PFSK-1 (cell line): ENCODE data around the gene METTL26.

Source experiments
- FOXP2 ChIP-seq: optimal IDR thresholded peaks from 2 replicates; pipeline ENCODE3; 2011; ENCODE audit warnings: borderline replicate concordance, control low read depth, inconsistent platforms; ENCODE audit not compliant: insufficient read depth; ENCODE audit errors: extremely low read length, extremely low read depth
- POLR2AphosphoS5 ChIP-seq: IDR thresholded peaks from 2 replicates; pipeline ENCODE4 v1.6.1; 2012; ENCODE audit warnings: low read depth, mild to moderate bottlenecking, control low read depth, low read length, moderate library complexity
- REST ChIP-seq, 2 experiments: IDR thresholded peaks; 2 replicates each; pipeline versions ENCODE4 v1.6.1 to v1.8.0; 2011 to 2012; ENCODE audit warnings: low read depth in 2 of 2, low read length in 2 of 2, control low read depth in 1 of 2, inconsistent platforms in 1 of 2, mild to moderate bottlenecking in 1 of 2, moderate library complexity in 1 of 2; ENCODE audit not compliant: insufficient read depth in 1 of 2
- SIN3A ChIP-seq: IDR thresholded peaks from 2 replicates; pipeline ENCODE4 v1.6.1; 2012; ENCODE audit warnings: mild to moderate bottlenecking, low read length, moderate library complexity, borderline replicate concordance; ENCODE audit not compliant: insufficient read depth
- TAF1 ChIP-seq: IDR thresholded peaks from 2 replicates; pipeline ENCODE4 v1.6.1; 2012; ENCODE audit warnings: low read length, control low read depth, borderline replicate concordance; ENCODE audit not compliant: insufficient read depth

The METTL26 gene

DNA sequence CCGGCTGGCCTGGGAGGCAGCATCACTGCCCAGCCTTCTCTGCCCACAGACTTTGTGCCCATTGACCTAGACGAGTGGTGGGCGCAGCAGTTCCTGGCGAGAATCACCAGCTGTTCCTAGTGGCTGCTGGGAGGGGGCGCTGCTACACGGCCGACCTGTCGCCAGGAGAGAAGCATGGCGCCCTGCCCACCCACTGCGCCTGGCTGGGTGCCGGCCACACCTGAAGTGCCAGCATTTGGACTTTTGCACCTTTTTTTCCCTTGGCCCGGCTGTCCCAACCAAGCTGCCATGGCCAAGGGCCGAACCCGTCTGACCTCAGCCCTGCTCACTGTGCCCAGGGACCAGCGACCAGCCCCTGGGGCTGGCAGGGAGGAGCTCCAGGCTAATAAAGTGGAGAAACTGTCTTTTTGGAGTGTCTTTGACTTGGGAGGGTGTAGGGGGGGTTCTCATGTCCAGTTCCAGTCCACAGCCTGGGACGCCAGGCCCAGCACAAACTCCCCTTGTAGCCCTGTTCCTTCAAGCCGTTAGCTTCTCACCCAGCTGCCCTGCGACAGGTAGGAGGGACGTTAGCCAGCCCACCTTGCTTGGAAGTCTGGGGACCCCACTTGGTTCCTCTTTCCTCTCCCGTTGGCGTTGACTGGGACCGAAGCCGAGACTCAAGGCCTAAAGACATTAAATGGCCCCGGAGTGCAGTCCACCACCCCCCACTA is 12.1 kb upstream of the METTL26 start:
- no peak for TF ChIP-seq FOXP2
- TF ChIP-seq POLR2AphosphoS5 = no peak
- TF ChIP-seq TAF1 = no peak
- TF ChIP-seq SIN3A = no peak
- TF ChIP-seq REST (IDR thresholded peaks at IDR 0.05; ENCODE audit: insufficient read depth in 1 of 2, low read depth in 2 of 2, low read length in 2 of 2) = no peak

- no peak for TF ChIP-seq FOXP2
- no peak for TF ChIP-seq TAF1
- no peak for TF ChIP-seq REST (IDR thresholded peaks at IDR 0.05; ENCODE audit: insufficient read depth in 1 of 2, low read depth in 2 of 2, low read length in 2 of 2)
- no peak for TF ChIP-seq POLR2AphosphoS5
- no peak for TF ChIP-seq SIN3A
Measured at GRCh38 chr16:647173-647902, 11.2 kb upstream of the METTL26 start.

GRCh38 chr16:646679-647172 is 10.6 kb upstream of the METTL26 start:
- TF ChIP-seq TAF1 (no peak), POLR2AphosphoS5 (no peak), SIN3A (no peak), REST (IDR thresholded peaks at IDR 0.05; ENCODE audit: insufficient read depth in 1 of 2, low read depth in 2 of 2, low read length in 2 of 2) (no peak), FOXP2 (no peak)

DNA sequence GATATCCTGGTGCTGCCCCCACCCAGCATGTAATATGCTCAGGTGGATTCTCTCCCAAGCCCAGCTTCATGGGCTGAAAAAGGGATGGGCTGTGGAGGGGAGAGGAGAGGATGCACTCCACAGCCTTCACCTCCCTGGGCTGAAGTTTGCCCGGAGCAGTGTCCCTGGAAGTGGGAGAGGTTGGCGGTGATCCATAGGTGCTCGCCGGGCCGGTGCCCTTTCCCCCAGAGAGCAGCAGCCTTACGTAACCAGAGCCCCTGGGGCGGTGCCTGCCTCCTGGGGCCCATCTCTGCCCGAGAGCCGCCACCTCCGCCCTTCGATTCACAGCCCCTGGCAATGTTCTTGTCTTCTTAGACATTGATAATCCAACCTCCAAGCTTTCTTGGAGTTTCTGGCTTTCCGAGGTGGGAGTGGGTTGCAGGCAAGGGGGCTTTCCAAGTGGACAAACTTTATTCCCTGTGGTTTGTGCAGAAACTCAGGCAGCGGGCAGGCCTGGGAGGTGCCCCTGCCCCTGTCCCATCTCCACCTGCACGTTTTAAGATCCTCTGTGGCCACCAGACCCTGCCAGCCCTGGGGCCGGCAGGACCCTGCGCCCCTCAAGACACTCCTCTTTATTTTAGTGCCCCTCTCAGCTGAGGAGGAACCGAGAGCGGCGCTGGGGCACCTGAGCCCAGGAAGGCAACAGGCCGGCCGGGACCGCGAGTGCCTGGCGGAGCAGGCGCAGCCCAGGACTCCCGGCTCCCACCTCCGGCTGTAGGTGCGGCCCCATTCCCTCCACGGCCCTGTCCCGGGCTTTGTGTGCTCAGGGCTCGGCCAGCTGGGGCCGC is 10.0 kb upstream of the METTL26 start:
- no peak for TF ChIP-seq TAF1
- no peak for TF ChIP-seq SIN3A
- no peak for TF ChIP-seq POLR2AphosphoS5
- no peak for TF ChIP-seq FOXP2
- TF ChIP-seq REST (IDR thresholded peaks at IDR 0.05; ENCODE audit: insufficient read depth in 1 of 2, low read depth in 2 of 2, low read length in 2 of 2) = no peak
